HL-60 (cell line): ENCODE measurements around the gene USP40.

Experiments
- CTCF ChIP-seq: IDR thresholded peaks from one replicate; pipeline ENCODE4 v1.5.1; 2011; ENCODE audit warnings: low read length, control low read depth, inconsistent platforms; ENCODE audit not compliant: insufficient read depth
- GABPA ChIP-seq: IDR thresholded peaks from 2 replicates; pipeline ENCODE4 v1.6.1; 2012; ENCODE audit warnings: low read depth
- POLR2AphosphoS5 ChIP-seq: IDR thresholded peaks from 2 replicates; pipeline ENCODE4 v1.6.1; 2012; ENCODE audit warnings: low read depth
- REST ChIP-seq: IDR thresholded peaks from 2 replicates; pipeline ENCODE4 v1.6.1; 2012; ENCODE audit warnings: low read depth; ENCODE audit not compliant: insufficient replicate concordance
- SPI1 ChIP-seq: IDR thresholded peaks from 2 replicates; pipeline ENCODE4 v1.6.1; 2012; ENCODE audit warnings: low read depth, mild to moderate bottlenecking, borderline replicate concordance

DNA sequence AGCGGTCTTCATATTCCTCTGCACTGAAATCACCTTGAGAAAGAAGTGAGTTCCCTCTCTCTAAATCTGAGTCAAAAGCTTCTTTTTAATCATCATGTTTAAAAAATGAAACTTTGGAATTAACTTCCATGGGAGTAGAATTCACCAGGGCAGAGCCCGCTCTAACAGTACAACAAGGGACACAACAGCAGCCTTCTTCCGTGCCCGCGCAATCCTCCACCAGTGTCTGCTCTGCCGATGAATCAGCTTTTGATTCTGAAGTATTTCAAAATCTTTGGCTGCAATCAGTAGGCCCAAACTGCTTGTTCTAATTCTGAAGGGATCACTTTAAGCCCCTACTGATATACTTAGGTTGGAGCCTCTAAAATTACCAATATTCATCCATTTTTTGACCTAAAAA, 76.9 kb downstream of the USP40 start:
- TF ChIP-seq POLR2AphosphoS5 (no peak), CTCF (no peak), GABPA (no peak), REST (no peak), SPI1 (no peak)
